NB4 (cell line): ENCODE measurements around the gene FABP7.

Experiments used
- CTCF ChIP-seq: IDR thresholded peaks from one replicate; pipeline ENCODE4 v1.5.1; 2012; ENCODE audit warnings: low read depth, low read length
- MAX ChIP-seq: IDR thresholded peaks from 2 replicates; pipeline ENCODE4 v1.6.1; 2011; ENCODE audit warnings: low read depth, low read length
- MYC ChIP-seq: IDR thresholded peaks from 2 replicates; pipeline ENCODE4 v1.6.1; 2011; ENCODE audit warnings: low read depth, low read length
- POLR2A ChIP-seq: IDR thresholded peaks from 2 replicates; pipeline ENCODE4 v1.6.1; 2011; ENCODE audit warnings: mild to moderate bottlenecking; ENCODE audit not compliant: insufficient read length; ENCODE audit errors: extremely low read depth

- no peak for TF ChIP-seq CTCF
- no peak for TF ChIP-seq POLR2A
- no peak for TF ChIP-seq MAX
- no peak for TF ChIP-seq MYC
Measured at GRCh38 chr6:122821095-122821494, 41.6 kb downstream of the FABP7 start.
